GM12891 (cell line): ENCODE data around the gene ATXN1.

ENCODE experiments used
- POLR2A ChIP-seq: IDR thresholded peaks from 2 replicates; pipeline ENCODE4 v1.6.1; 2011; ENCODE audit warnings: low read depth, low read length, control low read depth
- POLR2AphosphoS5 ChIP-seq: IDR thresholded peaks from 2 replicates; pipeline ENCODE4 v1.6.1; 2011; ENCODE audit warnings: low read depth, low read length, control low read depth
- TAF1 ChIP-seq: IDR thresholded peaks from 2 replicates; pipeline ENCODE4 v1.6.1; 2011; ENCODE audit warnings: low read depth, low read length, control low read depth

DNA sequence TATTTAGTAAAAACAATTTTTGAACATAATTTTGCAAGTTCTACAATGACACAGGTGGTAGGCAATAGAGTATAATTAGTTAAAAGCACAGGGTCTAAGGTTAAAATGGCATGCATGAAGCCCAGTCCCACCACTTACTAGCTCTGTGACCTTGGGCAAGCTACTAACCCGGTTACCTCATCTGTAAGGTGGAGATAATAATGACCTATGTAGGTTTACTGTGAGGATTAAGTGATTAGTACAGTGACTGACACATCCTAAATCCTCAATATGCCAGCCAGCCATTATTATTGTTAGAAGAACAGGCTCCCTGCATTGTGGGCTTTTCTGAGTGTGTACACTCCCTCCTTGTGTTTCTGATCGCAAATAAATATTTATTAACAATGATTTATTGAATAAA is 26.2 kb downstream of the ATXN1 start:
- TF ChIP-seq POLR2A = no peak
- TF ChIP-seq POLR2AphosphoS5 = no peak
- no peak for TF ChIP-seq TAF1
